OCI-LY1 (cell line): ENCODE results near the gene CCDC27.

ENCODE experiments used
- H2AFZ ChIP-seq: fragments of 200-600 bp; sonication (generic), shearing (Covaris generic); 2 replicates; pipeline ENCODE4 v1.6.0; 2014; ENCODE audit warnings: antibody characterized with exemption, mild to moderate bottlenecking, low read length
- H3F3A ChIP-seq: fragments of 200-600 bp; sonication (generic), shearing (Covaris generic); 2 replicates; pipeline ENCODE4 v1.6.0; 2014; ENCODE audit warnings: mild to moderate bottlenecking, antibody characterized with exemption, low read length, moderate library complexity; ENCODE audit not compliant: insufficient read depth
- H3K27ac ChIP-seq: fragments of 200-600 bp; sonication (generic); 2 replicates; pipeline ENCODE4 v1.5.1; 2014; ENCODE audit warnings: low read length, mixed run types, mild to moderate bottlenecking, low read depth; ENCODE audit not compliant: poor library complexity, severe bottlenecking
- H3K27me3 ChIP-seq: fragments of 200-600 bp; sonication (generic); 2 replicates; pipeline ENCODE4 v1.6.0; 2014; ENCODE audit warnings: antibody characterized with exemption, mild to moderate bottlenecking, low read length, moderate library complexity; ENCODE audit not compliant: insufficient read depth
- H3K36me3 ChIP-seq: fragments of 200-600 bp; sonication (generic); 2 replicates; pipeline ENCODE4 v1.6.1; 2014; ENCODE audit warnings: mild to moderate bottlenecking, antibody characterized with exemption, low read length, moderate library complexity, mixed read lengths; ENCODE audit not compliant: insufficient read depth
- H3K4me1 ChIP-seq: fragments of 200-600 bp; sonication (generic); 2 replicates; pipeline ENCODE4 v1.5.1; 2014; ENCODE audit warnings: mild to moderate bottlenecking, low read length, moderate library complexity; ENCODE audit not compliant: insufficient read depth, severe bottlenecking
- H3K4me2 ChIP-seq: fragments of 200-600 bp; sonication (generic), shearing (Covaris generic); 2 replicates; pipeline ENCODE4 v1.6.1; 2014; ENCODE audit warnings: low read length
- H3K4me3 ChIP-seq: fragments of 200-600 bp; sonication (generic); 2 replicates; pipeline ENCODE4 v1.5.1; 2014; ENCODE audit warnings: low read length, low read depth, mild to moderate bottlenecking, mixed read lengths; ENCODE audit not compliant: poor library complexity, severe bottlenecking
- H3K79me2 ChIP-seq: fragments of 200-600 bp; shearing (Covaris generic); 2 replicates; pipeline ENCODE4 v1.6.1; 2016; ENCODE audit warnings: mixed run types, low read length, mixed read lengths; ENCODE audit not compliant: insufficient read depth
- H3K9ac ChIP-seq: fragments of 200-600 bp; sonication (generic), shearing (Covaris generic); 2 replicates; pipeline ENCODE4 v1.6.1; 2014; ENCODE audit warnings: mild to moderate bottlenecking, low read length, mixed read lengths
- H3K9me2 ChIP-seq: fragments of 200-600 bp; sonication (generic), shearing (Covaris generic); 2 replicates; pipeline ENCODE4 v1.6.1; 2014; ENCODE audit warnings: low read depth, mild to moderate bottlenecking, low read length, mixed read lengths
- H3K9me3 ChIP-seq: fragments of 200-600 bp; shearing (Covaris generic); 2 replicates; pipeline ENCODE4 v1.6.1; 2014; ENCODE audit warnings: low read length, mixed read lengths
- H4K20me1 ChIP-seq: fragments of 200-600 bp; sonication (generic), shearing (Covaris generic); 2 replicates; pipeline ENCODE4 v1.6.0; 2016; ENCODE audit warnings: mild to moderate bottlenecking, low read length; ENCODE audit not compliant: insufficient read depth
- EZH2 ChIP-seq: fragments of 200-600 bp; sonication (generic), shearing (Covaris generic); IDR thresholded peaks from 2 replicates; pipeline ENCODE4 v1.8.0; 2017; ENCODE audit warnings: borderline replicate concordance, mixed run types, mild to moderate bottlenecking, antibody characterized with exemption, low read length, moderate library complexity, mixed read lengths
- TF ChIP-seq, protein P1 (sequence below): fragments of 200-600 bp; sonication (generic), shearing (Covaris generic); IDR thresholded peaks from 2 replicates; pipeline ENCODE4 v1.5.1; 2017; ENCODE audit warnings: mild to moderate bottlenecking, antibody characterized with exemption, low read length, moderate library complexity, mixed read lengths

CCDC27 gene

GRCh38 chr1:3819771-3820200 is 67.5 kb downstream of the CCDC27 start:
- no peak for TF ChIP-seq EZH2
- TF ChIP-seq, protein P1, sequence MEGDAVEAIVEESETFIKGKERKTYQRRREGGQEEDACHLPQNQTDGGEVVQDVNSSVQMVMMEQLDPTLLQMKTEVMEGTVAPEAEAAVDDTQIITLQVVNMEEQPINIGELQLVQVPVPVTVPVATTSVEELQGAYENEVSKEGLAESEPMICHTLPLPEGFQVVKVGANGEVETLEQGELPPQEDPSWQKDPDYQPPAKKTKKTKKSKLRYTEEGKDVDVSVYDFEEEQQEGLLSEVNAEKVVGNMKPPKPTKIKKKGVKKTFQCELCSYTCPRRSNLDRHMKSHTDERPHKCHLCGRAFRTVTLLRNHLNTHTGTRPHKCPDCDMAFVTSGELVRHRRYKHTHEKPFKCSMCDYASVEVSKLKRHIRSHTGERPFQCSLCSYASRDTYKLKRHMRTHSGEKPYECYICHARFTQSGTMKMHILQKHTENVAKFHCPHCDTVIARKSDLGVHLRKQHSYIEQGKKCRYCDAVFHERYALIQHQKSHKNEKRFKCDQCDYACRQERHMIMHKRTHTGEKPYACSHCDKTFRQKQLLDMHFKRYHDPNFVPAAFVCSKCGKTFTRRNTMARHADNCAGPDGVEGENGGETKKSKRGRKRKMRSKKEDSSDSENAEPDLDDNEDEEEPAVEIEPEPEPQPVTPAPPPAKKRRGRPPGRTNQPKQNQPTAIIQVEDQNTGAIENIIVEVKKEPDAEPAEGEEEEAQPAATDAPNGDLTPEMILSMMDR, result no peak
- Histone ChIP-seq H3K9me3 (no peaks in the 10 kb centered on the region), H3K9ac (no peak overlapping the region), H3K79me2 (no peaks in the 10 kb centered on the region), H3K4me3 (no peak overlapping the region), H3K9me2 (no peaks in the 10 kb centered on the region), H3K4me2 (no peak overlapping the region), H4K20me1 (no peaks in the 10 kb centered on the region), H3K36me3 (peaks cover 50% of the 10 kb centered on the region), H3K4me1 (no peaks in the 10 kb centered on the region), H3K27me3 (no peaks in the 10 kb centered on the region), H2AFZ (no peak overlapping the region), H3K27ac (no peak overlapping the region), H3F3A (no peaks in the 10 kb centered on the region)

GRCh38 chr1:3820316-3820715 is 68.1 kb downstream of the CCDC27 start:
- Histone ChIP-seq H3K27ac (no peak overlapping the region), H3K27me3 (no peaks in the 10 kb centered on the region), H3K9ac (no peak overlapping the region), H2AFZ (no peak overlapping the region), H3K9me3 (no peaks in the 10 kb centered on the region), H3K4me3 (no peak overlapping the region), H4K20me1 (no peaks in the 10 kb centered on the region), H3K79me2 (no peaks in the 10 kb centered on the region), H3K4me1 (no peaks in the 10 kb centered on the region), H3K9me2 (no peaks in the 10 kb centered on the region), H3K36me3 (peaks cover 48% of the 10 kb centered on the region), H3F3A (no peaks in the 10 kb centered on the region), H3K4me2 (no peak overlapping the region)
- TF ChIP-seq, protein P1, result no peak
- no peak for TF ChIP-seq EZH2

DNA sequence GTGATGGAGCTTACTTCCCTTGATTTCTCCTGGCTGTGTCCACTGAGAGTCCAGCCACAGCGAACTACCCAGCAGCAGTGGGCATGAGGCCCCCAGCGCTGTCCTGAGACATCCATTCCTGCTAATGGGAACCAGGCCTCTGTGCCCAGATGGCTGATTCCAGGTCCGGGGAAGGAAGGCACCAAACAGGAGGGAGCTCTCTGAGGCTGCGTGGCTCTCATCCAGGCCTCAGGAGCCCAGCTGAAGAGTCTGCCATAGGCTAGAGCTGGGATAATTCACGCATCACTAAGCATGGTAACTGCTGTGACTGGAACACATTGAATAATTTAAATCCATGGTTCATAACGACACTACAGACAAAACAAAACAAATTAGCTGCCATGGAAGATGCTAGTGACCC is 68.8 kb downstream of the CCDC27 start:
- Histone ChIP-seq H3K9me2 (no peaks in the 10 kb centered on the region), H2AFZ (no peak overlapping the region), H3K4me1 (no peaks in the 10 kb centered on the region), H3K4me2 (no peak overlapping the region), H3F3A (no peaks in the 10 kb centered on the region), H3K27me3 (no peaks in the 10 kb centered on the region), H3K27ac (no peak overlapping the region), H3K36me3 (peaks cover 53% of the 10 kb centered on the region), H3K9ac (no peak overlapping the region), H3K79me2 (no peaks in the 10 kb centered on the region), H3K4me3 (no peak overlapping the region), H3K9me3 (no peaks in the 10 kb centered on the region), H4K20me1 (no peaks in the 10 kb centered on the region)
- TF ChIP-seq, protein P1, result no peak
- TF ChIP-seq EZH2, result no peak
